ENCODE data around the gene GLS2. TPM values are rescaled to one million over a fixed set of nuclear protein-coding genes. Genes with fewer than 3 reads are reported as not detected.
A peak's percentile ranks its signal among the peaks of the same experiment; 100 is the strongest.

GLS2 gene
- total RNA-seq, 2 experiments from 2014 or later = 4.6 to 5.5 TPM

GRCh38 chr12:56486694-56487093 is 1.3 kb downstream of the GLS2 start:
- H3K4me1 Mint-ChIP-seq (ENCODE audit: low read depth) = peaks cover 16% of the 10 kb centered on the region
- intact Hi-C loops (cut with micrococcal nuclease) = no loop called here
- CTCF ChIA-PET = no interaction called here
- H3K27ac Mint-ChIP-seq = no peak overlapping the region
- H3K4me3 Mint-ChIP-seq = no peak overlapping the region
- peaks cover 3% of the 10 kb centered on the region for H3K36me3 Mint-ChIP-seq (ENCODE audit: low read depth)
- peaks cover 3% of the 10 kb centered on the region for H3K9me3 Mint-ChIP-seq
- peaks cover 19% of the 10 kb centered on the region for H3K27me3 Mint-ChIP-seq (ENCODE audit: low read depth)
- DNase-seq = no peak

DNA sequence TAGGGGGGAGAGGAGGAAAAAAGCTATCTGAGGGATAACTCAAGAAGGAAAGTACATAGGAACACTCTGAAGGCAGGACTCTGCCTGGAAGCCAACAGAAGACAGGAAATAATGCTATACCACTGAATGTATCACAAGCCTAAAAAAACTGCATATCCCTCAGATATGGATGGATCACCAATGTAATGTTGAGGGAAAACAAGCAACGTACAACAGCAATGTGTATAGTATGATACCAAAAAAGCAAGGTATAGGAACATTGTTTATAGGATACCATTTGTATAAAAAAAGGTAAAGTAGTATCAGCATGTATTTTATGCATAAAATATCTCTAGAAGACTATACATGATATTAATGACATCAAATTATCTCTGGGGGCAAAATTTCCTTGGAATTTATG is 3.4 kb downstream of the GLS2 start:
- Mint-ChIP-seq H3K27ac (no peak overlapping the region), H3K36me3 (ENCODE audit: low read depth) (peaks cover 4% of the 10 kb centered on the region), H3K9me3 (peaks cover 3% of the 10 kb centered on the region), H3K4me1 (ENCODE audit: low read depth) (peaks cover 27% of the 10 kb centered on the region), H3K27me3 (ENCODE audit: low read depth) (peaks cover 17% of the 10 kb centered on the region), H3K4me3 (no peak overlapping the region)
- no peak for DNase-seq
- CTCF ChIA-PET = interaction anchor here (0.6 kb wide), 1 partner anchor 22 kb away, joined by 4 read pairs; no protein-coding TSS in a partner anchor
- intact Hi-C loops (cut with micrococcal nuclease) = no loop called here

DNA sequence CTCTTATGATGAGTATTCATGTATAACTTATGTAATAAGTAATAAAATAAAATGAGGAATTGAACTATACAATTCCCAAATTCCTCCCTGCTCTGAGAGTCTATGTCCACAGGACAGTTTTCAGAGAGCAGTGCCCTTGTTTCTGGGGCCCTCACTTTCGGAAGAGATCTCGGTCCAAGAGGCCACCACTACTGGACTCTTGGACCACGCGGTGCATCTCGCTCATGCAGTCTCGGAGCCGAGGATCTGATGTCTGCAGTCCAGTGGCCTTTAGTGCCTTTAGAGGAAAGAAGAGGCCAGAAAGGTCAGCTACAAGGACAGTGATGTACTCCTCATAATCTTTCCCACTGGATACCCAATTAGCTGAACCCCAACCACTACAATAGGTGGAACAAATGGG is 8.3 kb downstream of the GLS2 start:
- H3K36me3 Mint-ChIP-seq (ENCODE audit: low read depth) = peaks cover 3% of the 10 kb centered on the region
- CTCF ChIA-PET = no interaction called here
- intact Hi-C loops (cut with micrococcal nuclease) = no loop called here
- no peaks in the 10 kb centered on the region for H3K27me3 Mint-ChIP-seq (ENCODE audit: low read depth)
- H3K9me3 Mint-ChIP-seq = no peaks in the 10 kb centered on the region
- no peak overlapping the region for H3K27ac Mint-ChIP-seq
- peaks cover 10% of the 10 kb centered on the region for H3K4me1 Mint-ChIP-seq (ENCODE audit: low read depth)
- H3K4me3 Mint-ChIP-seq = no peak overlapping the region
- no peak for DNase-seq

DNA sequence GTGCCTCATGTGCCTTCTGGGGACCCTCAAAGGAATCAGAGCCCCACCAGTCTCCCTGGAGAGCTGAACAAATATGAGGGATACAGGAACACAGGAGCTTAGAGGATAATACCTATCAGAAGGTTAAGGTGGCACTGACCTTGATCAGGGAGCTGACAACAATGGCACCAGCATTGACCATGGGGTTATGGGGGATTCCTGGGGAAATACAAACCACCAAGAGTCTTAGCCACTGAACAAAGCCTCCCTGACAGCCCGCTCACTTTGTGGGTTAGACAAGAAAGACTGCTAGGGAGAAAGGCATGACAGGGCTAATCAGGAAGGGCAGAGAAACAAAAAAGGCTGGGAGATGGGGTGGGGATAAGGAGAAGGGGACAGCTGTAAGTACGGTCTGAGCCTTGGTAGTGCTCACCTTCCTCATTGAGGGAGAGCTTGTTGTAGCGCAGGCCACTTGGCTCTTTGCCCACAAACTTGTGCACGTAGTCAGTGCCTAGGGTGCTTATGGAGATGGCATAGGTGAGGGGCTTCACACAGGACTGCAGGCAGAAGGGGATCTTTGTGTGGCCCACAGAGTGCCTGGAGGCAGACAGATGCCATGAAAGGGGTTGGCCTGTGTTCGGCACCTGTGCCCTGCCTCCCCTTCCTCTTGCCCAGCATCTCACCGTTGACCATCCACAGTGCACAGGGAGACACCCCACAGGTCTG is 10.3 kb downstream of the GLS2 start:
- CTCF ChIA-PET = interaction anchor here (0.7 to 2.5 kb wide), 2 partner anchors 13 kb away, joined by 3 to 7 read pairs; no protein-coding TSS in a partner anchor
- intact Hi-C loops (cut with micrococcal nuclease) = no loop called here
- peaks cover 10% of the 10 kb centered on the region for H3K4me1 Mint-ChIP-seq (ENCODE audit: low read depth)

GRCh38 chr12:56476972-56477432 is 11.0 kb downstream of the GLS2 start:
- H3K27me3 Mint-ChIP-seq (ENCODE audit: low read depth) = no peaks in the 10 kb centered on the region
- no peak overlapping the region for H3K27ac Mint-ChIP-seq
- CTCF ChIA-PET = interaction anchor here (2.5 kb wide), 1 partner anchor 13 kb away, joined by 7 read pairs; no protein-coding TSS in a partner anchor

More for the DNA sequence above, 10.3 kb downstream of the GLS2 start:
- Mint-ChIP-seq H3K36me3 (ENCODE audit: low read depth) (peaks cover 5% of the 10 kb centered on the region), H3K4me3 (no peak overlapping the region), H3K27ac (no peak overlapping the region), H3K27me3 (ENCODE audit: low read depth) (no peaks in the 10 kb centered on the region), H3K9me3 (no peaks in the 10 kb centered on the region)
- no peak for DNase-seq

GRCh38 chr12:56476143-56476542 is 11.8 kb downstream of the GLS2 start:
- H3K36me3 Mint-ChIP-seq (ENCODE audit: low read depth) = peaks cover 8% of the 10 kb centered on the region
- no peaks in the 10 kb centered on the region for H3K27me3 Mint-ChIP-seq (ENCODE audit: low read depth)
- H3K4me3 Mint-ChIP-seq = no peak overlapping the region
- CTCF ChIA-PET = interaction anchor here (0.6 to 2.5 kb wide), 2 partner anchors 12 to 429 kb away, joined by 3 to 7 read pairs; no protein-coding TSS in a partner anchor
- DNase-seq = no peak
- intact Hi-C loops (cut with micrococcal nuclease) = no loop called here
- H3K27ac Mint-ChIP-seq = no peak overlapping the region
- H3K9me3 Mint-ChIP-seq = no peaks in the 10 kb centered on the region
- H3K4me1 Mint-ChIP-seq (ENCODE audit: low read depth) = peaks cover 21% of the 10 kb centered on the region

More at GRCh38 chr12:56476972-56477432, 11.0 kb downstream of the GLS2 start:
- H3K9me3 Mint-ChIP-seq = no peaks in the 10 kb centered on the region
- H3K4me1 Mint-ChIP-seq (ENCODE audit: low read depth) = peaks cover 12% of the 10 kb centered on the region
- peaks cover 5% of the 10 kb centered on the region for H3K36me3 Mint-ChIP-seq (ENCODE audit: low read depth)
- no peak for DNase-seq
- intact Hi-C loops (cut with micrococcal nuclease) = no loop called here
- H3K4me3 Mint-ChIP-seq = no peak overlapping the region

- CTCF ChIA-PET = interaction anchor here (0.6 kb wide), 1 partner anchor 9 kb away, joined by 3 read pairs; no protein-coding TSS in a partner anchor
- Mint-ChIP-seq H3K36me3 (ENCODE audit: low read depth) (peaks cover 15% of the 10 kb centered on the region), H3K4me3 (no peak overlapping the region), H3K27ac (no peak overlapping the region), H3K4me1 (ENCODE audit: low read depth) (peaks cover 25% of the 10 kb centered on the region), H3K9me3 (no peaks in the 10 kb centered on the region), H3K27me3 (ENCODE audit: low read depth) (no peaks in the 10 kb centered on the region)
- no peak for DNase-seq
- intact Hi-C loops (cut with micrococcal nuclease) = no loop called here
Measured at GRCh38 chr12:56474389-56474788, 13.6 kb downstream of the GLS2 start.

GRCh38 chr12:56469007-56469930 is 18.7 kb downstream of the GLS2 start:
- no peak for DNase-seq
- H3K9me3 Mint-ChIP-seq = no peaks in the 10 kb centered on the region

DNA sequence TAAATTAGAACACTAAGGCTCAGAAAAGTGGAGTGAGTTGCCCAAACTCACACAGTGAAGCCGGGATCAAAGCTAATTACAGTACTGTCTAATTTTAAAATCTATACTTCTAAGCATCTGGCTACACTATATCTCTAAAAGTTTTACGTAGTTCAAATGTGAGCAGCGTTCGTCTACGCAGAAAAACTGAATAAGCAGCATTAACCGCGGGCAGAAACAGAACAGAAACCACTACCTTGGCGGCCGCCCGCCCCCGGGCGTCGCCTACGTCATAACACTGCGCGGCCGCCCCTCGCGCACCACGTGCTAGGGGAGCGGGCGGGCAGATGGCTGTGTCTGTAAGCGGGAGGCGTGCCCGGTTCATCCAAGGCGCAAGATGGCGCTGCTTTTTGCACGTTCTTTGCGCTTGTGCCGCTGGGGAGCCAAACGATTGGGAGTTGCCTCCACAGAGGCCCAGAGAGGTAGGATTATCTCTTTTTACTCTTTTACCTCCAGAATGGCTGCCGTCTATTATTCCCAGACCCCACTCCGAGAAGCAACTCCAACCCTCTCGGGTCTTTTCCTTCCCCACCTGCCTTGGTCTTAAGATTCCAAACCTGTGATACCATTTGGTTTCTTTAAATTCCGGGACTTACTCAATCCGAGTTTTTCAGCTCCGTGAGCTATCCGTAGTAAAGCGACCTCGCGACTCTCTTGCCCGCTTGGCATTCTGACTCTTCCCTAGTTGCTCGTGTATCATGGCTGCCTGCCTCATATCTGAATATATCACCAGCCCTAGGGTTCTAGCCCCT is 19.6 kb downstream of the GLS2 start, which contains the start of gene SPRYD4:
SPRYD4 (plus strand) TSS at position 363 of the 791 bp plus-strand sequence; CDS start at position 377, 14 bp downstream.
- Mint-ChIP-seq H3K36me3 (ENCODE audit: low read depth) (peaks cover 13% of the 10 kb centered on the region), H3K4me3 (peak within 1 kb of the TSS; percentile 96), H3K9me3 (no peaks in the 10 kb centered on the region), H3K4me1 (ENCODE audit: low read depth) (peaks cover 32% of the 10 kb centered on the region), H3K27me3 (ENCODE audit: low read depth) (no peaks in the 10 kb centered on the region), H3K27ac (peak within 1 kb of the TSS; percentile 97)
- intact Hi-C loops (cut with micrococcal nuclease) = loop anchor here (1.0 to 10.0 kb wide), 13 partner anchors 20 to 724 kb away; partner anchors contain the start of genes CS, GDF11, GLS2 and IL23A
- peak; percentile 95 for DNase-seq
- CTCF ChIA-PET = interaction anchor here (1.4 kb wide), 1 partner anchor 91 kb away, joined by 6 read pairs; no protein-coding TSS in a partner anchor

More at GRCh38 chr12:56469007-56469930, 18.7 kb downstream of the GLS2 start:
- H3K4me3 Mint-ChIP-seq = peak overlapping the region; percentile 96
- H3K27ac Mint-ChIP-seq = peak overlapping the region; percentile 97
- H3K27me3 Mint-ChIP-seq (ENCODE audit: low read depth) = no peaks in the 10 kb centered on the region
- intact Hi-C loops (cut with micrococcal nuclease) = loop anchor here (2.0 to 10.0 kb wide), 3 partner anchors 350 to 724 kb away; partner anchors contain the start of genes GDF11, RPS26 and ZC3H10
- CTCF ChIA-PET = interaction anchor here (0.6 to 1.4 kb wide), 4 partner anchors 12 to 350 kb away, joined by 3 to 6 read pairs (median 3); partner anchors contain the start of gene ANKRD52
- peaks cover 13% of the 10 kb centered on the region for H3K36me3 Mint-ChIP-seq (ENCODE audit: low read depth)
- peaks cover 31% of the 10 kb centered on the region for H3K4me1 Mint-ChIP-seq (ENCODE audit: low read depth)

DNA sequence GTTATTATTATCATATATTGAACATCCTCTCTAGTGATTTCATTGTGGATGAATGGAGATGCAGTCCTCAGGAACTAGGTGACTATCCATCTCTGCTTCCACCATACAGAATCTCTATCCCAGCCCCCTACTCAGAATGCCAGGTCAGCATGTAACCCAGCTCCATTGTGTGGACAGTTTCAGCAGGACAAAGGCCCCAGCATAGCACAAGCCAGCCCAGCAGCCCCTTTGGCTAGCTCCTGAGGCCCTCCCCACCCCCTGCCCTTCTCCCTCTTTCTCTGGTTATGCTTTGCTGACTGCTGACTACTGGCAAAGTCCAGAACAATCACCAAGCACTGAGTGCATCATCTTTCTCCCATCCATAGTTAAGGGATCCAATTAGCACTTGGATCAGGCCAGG is 25.4 kb downstream of the GLS2 start:
- no peak for DNase-seq
- CTCF ChIA-PET = interaction anchor here (0.8 to 5.0 kb wide), 6 partner anchors 13 to 271 kb away, joined by 3 to 33 read pairs (median 12); partner anchors contain the start of genes CNPY2, STAT2 and TIMELESS
- no peaks in the 10 kb centered on the region for H3K27me3 Mint-ChIP-seq (ENCODE audit: low read depth)
- intact Hi-C loops (cut with micrococcal nuclease) = loop anchor here (10.0 kb wide), 1 partner anchor 718 kb away; the partner anchor contains the start of gene GDF11
- no peak overlapping the region for H3K27ac Mint-ChIP-seq
- no peaks in the 10 kb centered on the region for H3K9me3 Mint-ChIP-seq
- no peak overlapping the region for H3K4me3 Mint-ChIP-seq
- no peaks in the 10 kb centered on the region for H3K36me3 Mint-ChIP-seq (ENCODE audit: low read depth)
- peaks cover 6% of the 10 kb centered on the region for H3K4me1 Mint-ChIP-seq (ENCODE audit: low read depth)
